ENCODE data around the gene LSM7.

DNA sequence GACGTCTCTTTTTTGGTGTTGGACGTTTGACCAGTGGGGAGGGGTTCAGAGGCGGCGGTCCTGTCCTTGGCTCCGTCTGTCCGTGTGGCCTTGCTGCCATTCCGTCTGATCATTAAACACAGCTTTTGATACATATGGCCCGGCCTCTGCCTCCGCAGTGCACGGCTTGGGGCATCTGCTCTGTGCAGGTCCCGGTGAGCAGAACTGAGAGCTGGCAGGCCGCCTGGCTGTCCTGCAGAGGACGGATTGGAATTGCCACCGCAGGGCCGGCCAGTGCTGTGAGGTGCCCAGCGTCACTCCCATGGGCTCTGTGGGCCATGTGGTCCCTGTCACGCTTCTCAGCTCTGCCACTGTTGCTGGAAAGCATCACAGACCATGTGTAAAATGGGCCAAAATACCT, 26.3 kb upstream of the LSM7 start:
- TF ChIP-seq POLR2AphosphoS5 (IDR thresholded peaks at IDR 0.05; ENCODE audit: borderline replicate concordance, low read depth, low read length) (no peak), EZH2 (IDR thresholded peaks at IDR 0.05) (no peak), FOXP2 (optimal IDR thresholded peaks at IDR 0.05; ENCODE audit: control extremely low read depth, extremely low read length, insufficient read depth) (no peak)

Measured in SK-N-MC (cell line).